ENCODE data around the gene ALDH1A1.
"Not testable (repeated sequence)": the region's sequence is repeated elsewhere in the genome, so short reads cannot be mapped to it uniquely, and the experiment has no call there.

The ALDH1A1 gene

GRCh38 chr9:72895122-72895521 is 57.7 kb downstream of the ALDH1A1 start:
- no peak for DNase-seq (ENCODE audit: low spot score)

GRCh38 chr9:72894342-72894741 is 58.5 kb downstream of the ALDH1A1 start:
- DNase-seq (ENCODE audit: low spot score), result peak; percentile 40

GRCh38 chr9:72893437-72893836 is 59.4 kb downstream of the ALDH1A1 start:
- DNase-seq (ENCODE audit: low spot score), result no peak

GRCh38 chr9:72891043-72891442 is 61.8 kb downstream of the ALDH1A1 start:
- no peak for DNase-seq (ENCODE audit: low spot score)

- no peak for DNase-seq (ENCODE audit: low spot score)
Measured at GRCh38 chr9:72888943-72889342, 63.9 kb downstream of the ALDH1A1 start.

- DNase-seq (ENCODE audit: low spot score), result no peak
Measured at GRCh38 chr9:72888067-72888466, 64.8 kb downstream of the ALDH1A1 start.

GRCh38 chr9:72886386-72886785 is 66.5 kb downstream of the ALDH1A1 start:
- DNase-seq (ENCODE audit: low spot score), result no peak

GRCh38 chr9:72884508-72884907 is 68.3 kb downstream of the ALDH1A1 start:
- no peak for DNase-seq (ENCODE audit: low spot score)

- no peak for DNase-seq (ENCODE audit: low spot score)
Measured at GRCh38 chr9:72883875-72884274, 69.0 kb downstream of the ALDH1A1 start.

GRCh38 chr9:72882117-72882775 is 70.6 kb downstream of the ALDH1A1 start:
- DNase-seq (ENCODE audit: low spot score), result no peak

- no peak for DNase-seq (ENCODE audit: low spot score)
Measured at GRCh38 chr9:72880821-72881220, 72.0 kb downstream of the ALDH1A1 start.

GRCh38 chr9:72875221-72875620 is 77.6 kb downstream of the ALDH1A1 start:
- DNase-seq (ENCODE audit: low spot score), result no peak

- DNase-seq (ENCODE audit: low spot score), result no peak
Measured at GRCh38 chr9:72874344-72874743, 78.5 kb downstream of the ALDH1A1 start.

- no peak for DNase-seq (ENCODE audit: low spot score)
Measured at GRCh38 chr9:72873456-72873855, 79.4 kb downstream of the ALDH1A1 start.

- DNase-seq (ENCODE audit: low spot score), result no peak
Measured at GRCh38 chr9:72872718-72873117, 80.1 kb downstream of the ALDH1A1 start.

GRCh38 chr9:72871685-72872084 is 81.2 kb downstream of the ALDH1A1 start:
- peak; percentile 16 for DNase-seq (ENCODE audit: low spot score)

- DNase-seq (ENCODE audit: low spot score), result no peak
Measured at GRCh38 chr9:72864327-72864726, 88.5 kb downstream of the ALDH1A1 start.

- no peak for DNase-seq (ENCODE audit: low spot score)
Measured at GRCh38 chr9:72863456-72864094, 89.3 kb downstream of the ALDH1A1 start.

GRCh38 chr9:72862788-72863187 is 90.1 kb downstream of the ALDH1A1 start:
- not testable (repeated sequence) for DNase-seq (ENCODE audit: low spot score)

- DNase-seq (ENCODE audit: low spot score), result peak; percentile 64
Measured at GRCh38 chr9:72858089-72858912, 94.6 kb downstream of the ALDH1A1 start.

GRCh38 chr9:72857624-72857996 is 95.2 kb downstream of the ALDH1A1 start:
- no peak for DNase-seq (ENCODE audit: low spot score)

GRCh38 chr9:72856972-72857623 is 95.8 kb downstream of the ALDH1A1 start:
- peak; percentile 63 for DNase-seq (ENCODE audit: low spot score)
